Activated B cell treated with CpG ODN at 0.5 μM for 24 hours (primary cell): Measurements from ENCODE around the gene WWOX. TPM values are rescaled to one million over a fixed set of nuclear protein-coding genes. Genes with fewer than 3 reads are reported as not detected.

Source experiments
- ATAC-seq: fragments of 200-7000 bp; cut with Tn5 transposase; one replicate; pipeline ENCODE4 v1.10.0; 2021; ENCODE audit warnings: low read depth, mild to moderate bottlenecking, moderate library complexity
- CTCF ChIA-PET: fragments of 350-600 bp; sonication (Branson Sonifier 250); formaldehyde crosslinking; loops from one replicate; lab custom pipeline; 2021; ENCODE audit warnings: antibody characterized with exemption; lab: Charles Lee
- POLR2A ChIA-PET: fragments of 350-600 bp; sonication (Branson Sonifier 250); formaldehyde crosslinking; loops from one replicate; lab custom pipeline; 2021; ENCODE audit warnings: antibody characterized with exemption; lab: Charles Lee
- DNase-seq: peaks from one replicate; pipeline ENCODE4 v3.0.0; 2022
- H3K27ac Mint-ChIP-seq: one replicate; pipeline ENCODE4 v1.8.0; 2020; ENCODE audit warnings: mixed read lengths
- H3K27me3 Mint-ChIP-seq: one replicate; pipeline ENCODE4 v1.8.0; 2021; ENCODE audit warnings: mixed read lengths
- H3K36me3 Mint-ChIP-seq: one replicate; pipeline ENCODE4 v1.8.0; 2021; ENCODE audit warnings: low read depth, mixed read lengths
- H3K4me1 Mint-ChIP-seq: one replicate; pipeline ENCODE4 v1.8.0; 2021; ENCODE audit warnings: mixed read lengths
- H3K4me3 Mint-ChIP-seq: one replicate; pipeline ENCODE4 v1.8.0; 2020; ENCODE audit warnings: mild to moderate bottlenecking, mixed read lengths
- H3K9me3 Mint-ChIP-seq: one replicate; pipeline ENCODE4 v1.8.0; 2020; ENCODE audit warnings: mixed read lengths
- intact Hi-C: fragments of 100-400 bp; cut with micrococcal nuclease; formaldehyde crosslinking; loops from one replicate; pipeline ENCODE4 v1.15.1; 2024
- total RNA-seq: library from RNA; stranded (reverse); gene quantifications from 2 replicates; pipeline ENCODE4 v1.2.3, GENCODE V29; 2022
- TF ChIP-seq, protein P1 (sequence below): fragments of 200-600 bp; IDR thresholded peaks from one replicate; pipeline ENCODE4 v1.8.0; 2022; ENCODE audit warnings: antibody characterized with exemption, mild to moderate bottlenecking

WWOX gene
- total RNA-seq, 1 donor from 2014 or later = 22.6 TPM

DNA sequence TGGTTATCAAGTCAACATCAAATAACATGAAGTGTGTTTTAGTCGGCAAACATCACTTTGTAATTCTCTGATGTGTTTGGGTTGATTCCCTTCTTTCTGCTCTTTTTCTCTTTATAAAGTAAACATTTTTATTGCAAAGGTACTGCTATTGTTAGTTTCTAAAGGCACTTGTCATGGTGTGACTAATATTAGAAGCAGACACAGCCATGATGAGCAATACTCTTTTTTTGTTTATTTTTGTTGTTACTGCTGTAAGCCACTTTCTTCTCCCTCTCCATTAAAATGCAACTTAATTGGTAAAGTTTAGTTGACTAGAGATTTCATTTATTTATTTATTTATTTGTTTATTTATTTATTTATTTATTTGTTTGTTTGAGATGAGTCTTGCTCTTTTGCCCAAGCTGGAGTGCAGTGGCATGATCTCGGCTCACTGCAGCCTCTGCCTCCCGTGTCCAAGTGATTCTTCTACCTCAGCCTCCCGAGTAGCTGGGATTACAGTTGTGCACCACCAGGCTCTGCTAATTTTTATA is 424.7 kb downstream of the WWOX start:
- CTCF ChIA-PET = no interaction called here
- TF ChIP-seq, protein P1, sequence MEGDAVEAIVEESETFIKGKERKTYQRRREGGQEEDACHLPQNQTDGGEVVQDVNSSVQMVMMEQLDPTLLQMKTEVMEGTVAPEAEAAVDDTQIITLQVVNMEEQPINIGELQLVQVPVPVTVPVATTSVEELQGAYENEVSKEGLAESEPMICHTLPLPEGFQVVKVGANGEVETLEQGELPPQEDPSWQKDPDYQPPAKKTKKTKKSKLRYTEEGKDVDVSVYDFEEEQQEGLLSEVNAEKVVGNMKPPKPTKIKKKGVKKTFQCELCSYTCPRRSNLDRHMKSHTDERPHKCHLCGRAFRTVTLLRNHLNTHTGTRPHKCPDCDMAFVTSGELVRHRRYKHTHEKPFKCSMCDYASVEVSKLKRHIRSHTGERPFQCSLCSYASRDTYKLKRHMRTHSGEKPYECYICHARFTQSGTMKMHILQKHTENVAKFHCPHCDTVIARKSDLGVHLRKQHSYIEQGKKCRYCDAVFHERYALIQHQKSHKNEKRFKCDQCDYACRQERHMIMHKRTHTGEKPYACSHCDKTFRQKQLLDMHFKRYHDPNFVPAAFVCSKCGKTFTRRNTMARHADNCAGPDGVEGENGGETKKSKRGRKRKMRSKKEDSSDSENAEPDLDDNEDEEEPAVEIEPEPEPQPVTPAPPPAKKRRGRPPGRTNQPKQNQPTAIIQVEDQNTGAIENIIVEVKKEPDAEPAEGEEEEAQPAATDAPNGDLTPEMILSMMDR = no peak
- ATAC-seq (no peak), DNase-seq (no peak)
- intact Hi-C loops = no loop called here
- Mint-ChIP-seq H3K9me3 (no peaks in the 10 kb centered on the region), H3K36me3 (no peaks in the 10 kb centered on the region), H3K27me3 (no peaks in the 10 kb centered on the region), H3K27ac (no peak overlapping the region), H3K4me3 (no peak overlapping the region), H3K4me1 (peaks cover 11% of the 10 kb centered on the region)
- POLR2A ChIA-PET = no interaction called here

DNA sequence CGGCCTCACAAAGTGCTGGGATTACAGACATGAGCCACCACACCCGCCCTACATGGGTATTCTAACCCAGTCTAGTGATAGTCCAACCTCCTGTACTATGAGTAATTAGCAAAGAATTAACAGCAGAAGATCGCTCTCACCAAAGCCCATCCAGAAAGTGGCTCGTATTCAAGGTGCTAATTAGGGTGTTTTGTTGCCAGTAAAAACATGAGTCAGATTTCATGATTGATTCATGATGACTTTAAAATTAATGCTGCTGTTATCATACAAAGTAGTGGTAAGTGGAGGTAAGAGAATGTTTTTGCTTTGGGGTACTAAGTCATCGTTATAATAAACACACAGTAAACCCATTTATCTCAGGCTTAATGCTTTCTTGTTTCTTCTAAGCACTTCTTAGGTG is 428.8 kb downstream of the WWOX start:
- intact Hi-C loops = no loop called here
- TF ChIP-seq, protein P1 = no peak
- POLR2A ChIA-PET = no interaction called here
- H3K27me3 Mint-ChIP-seq = no peaks in the 10 kb centered on the region
- H3K4me3 Mint-ChIP-seq = no peak overlapping the region
- no peaks in the 10 kb centered on the region for H3K36me3 Mint-ChIP-seq
- H3K4me1 Mint-ChIP-seq = peaks cover 4% of the 10 kb centered on the region
- H3K9me3 Mint-ChIP-seq = no peaks in the 10 kb centered on the region
- no peak overlapping the region for H3K27ac Mint-ChIP-seq
- CTCF ChIA-PET = no interaction called here
- no peak for DNase-seq
- ATAC-seq = no peak

DNA sequence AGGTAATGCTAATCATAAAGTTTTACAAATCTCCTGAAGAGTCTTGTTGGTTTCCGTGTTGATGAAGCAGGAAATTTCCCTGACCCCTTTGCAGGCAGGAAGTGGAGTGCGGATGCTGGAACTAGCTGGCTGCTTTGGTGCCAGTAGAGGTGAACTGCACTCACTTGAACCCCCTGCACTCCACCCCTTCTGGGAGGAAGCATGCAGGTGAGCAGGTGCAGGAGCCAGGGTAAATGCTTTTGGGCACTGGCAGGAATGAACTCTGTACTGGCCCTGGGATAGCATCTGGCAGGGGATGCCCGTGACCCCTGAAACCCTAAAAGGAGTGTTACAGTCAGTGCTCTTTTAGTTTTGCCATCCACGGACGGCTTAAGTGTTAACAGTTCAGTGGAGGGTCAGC is 430.4 kb downstream of the WWOX start:
- Mint-ChIP-seq H3K27me3 (no peaks in the 10 kb centered on the region), H3K36me3 (no peaks in the 10 kb centered on the region), H3K9me3 (no peaks in the 10 kb centered on the region), H3K27ac (no peak overlapping the region), H3K4me3 (no peak overlapping the region), H3K4me1 (no peaks in the 10 kb centered on the region)
- CTCF ChIA-PET = no interaction called here
- TF ChIP-seq, protein P1 = no peak
- POLR2A ChIA-PET = no interaction called here
- DNase-seq (no peak), ATAC-seq (no peak)
- intact Hi-C loops = no loop called here

DNA sequence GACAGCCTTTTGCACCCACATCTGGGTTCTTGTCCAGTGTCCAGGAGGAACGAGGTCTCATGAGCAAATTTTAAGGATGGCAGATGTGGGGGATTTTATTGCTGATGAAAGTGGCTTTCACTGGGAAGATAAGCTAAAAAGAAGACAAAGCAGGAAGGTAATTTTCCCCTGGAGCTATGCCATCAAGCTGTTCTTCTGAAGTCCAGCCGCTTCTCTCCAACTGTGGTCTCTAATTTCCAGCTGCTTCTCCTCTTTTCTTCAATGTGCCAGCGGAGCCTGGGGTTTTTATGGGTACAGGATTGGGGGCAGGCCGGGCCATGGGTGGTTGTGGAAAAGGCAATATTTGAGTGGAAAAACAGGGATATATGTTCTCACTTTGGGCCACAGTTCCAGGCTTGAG is 430.8 kb downstream of the WWOX start:
- intact Hi-C loops = no loop called here
- no peaks in the 10 kb centered on the region for H3K27me3 Mint-ChIP-seq
- POLR2A ChIA-PET = no interaction called here
- TF ChIP-seq, protein P1 = no peak
- CTCF ChIA-PET = no interaction called here
- H3K4me1 Mint-ChIP-seq = no peaks in the 10 kb centered on the region
- H3K36me3 Mint-ChIP-seq = no peaks in the 10 kb centered on the region
- ATAC-seq (no peak), DNase-seq (no peak)
- no peaks in the 10 kb centered on the region for H3K9me3 Mint-ChIP-seq
- H3K27ac Mint-ChIP-seq = no peak overlapping the region
- H3K4me3 Mint-ChIP-seq = no peak overlapping the region

DNA sequence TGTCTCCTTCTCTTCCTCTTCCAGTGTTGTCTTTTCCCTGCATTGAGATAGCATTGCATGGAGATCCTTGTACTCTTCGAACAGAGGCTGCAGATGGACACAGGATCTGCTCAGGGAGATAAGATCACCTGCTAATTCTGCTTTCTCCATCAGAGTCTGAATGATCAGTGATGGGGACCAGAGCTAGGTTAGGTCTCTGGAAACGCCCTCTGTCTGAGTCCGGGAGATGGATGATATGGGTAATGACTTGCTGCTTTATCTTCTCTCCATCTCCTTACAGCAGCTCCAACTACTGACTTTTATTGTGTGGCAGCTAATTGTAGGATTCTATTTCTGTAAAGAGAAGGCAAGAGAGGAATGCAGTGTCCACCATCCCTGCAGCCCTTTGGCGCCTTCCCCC is 435.6 kb downstream of the WWOX start:
- DNase-seq (no peak), ATAC-seq (no peak)
- H3K27ac Mint-ChIP-seq = no peak overlapping the region
- TF ChIP-seq, protein P1 = no peak
- H3K4me1 Mint-ChIP-seq = no peaks in the 10 kb centered on the region
- ChIA-PET CTCF (no interaction called here), POLR2A (no interaction called here)
- H3K36me3 Mint-ChIP-seq = no peaks in the 10 kb centered on the region
- H3K9me3 Mint-ChIP-seq = no peaks in the 10 kb centered on the region
- H3K4me3 Mint-ChIP-seq = no peak overlapping the region
- H3K27me3 Mint-ChIP-seq = no peaks in the 10 kb centered on the region
- intact Hi-C loops = no loop called here
